Measurements from ENCODE around the gene MVK. TPM values are rescaled to one million over a fixed set of nuclear protein-coding genes. Genes with fewer than 3 reads are reported as not detected.

The MVK gene
- total RNA-seq, result 10 to 100 TPM; 18.9 to 30.0 (median 29.8) TPM
- long read RNA-seq, donor 1, transcript MVK-201 (11 exons, 1,956 nt), result major isoform, 22 of 33 reads
- long read RNA-seq, donor 1, partial matches to known transcripts, result 2 of 33 reads
- long read RNA-seq, donor 1, other reads (novel, unspliced or antisense), result 8 of 33 reads
- long read RNA-seq, donor 2, transcript MVK-201 (11 exons, 1,956 nt), result major isoform, 35 of 50 reads
- long read RNA-seq, donor 2, partial matches to known transcripts, result 4 of 50 reads
- long read RNA-seq, donor 2, other reads (novel, unspliced or antisense), result 5 of 50 reads

- Histone ChIP-seq H3K9me3 (no peaks in the 10 kb centered on the region), H3K36me3 (ENCODE audit: low read depth) (no peaks in the 10 kb centered on the region), H3K4me3 (peak within 1 kb of the TSS; percentile 56), H3K4me1 (ENCODE audit: low read depth) (peaks cover 12% of the 10 kb centered on the region)
- no peak for TF ChIP-seq CTCF (IDR thresholded peaks at IDR 0.05)
- intact Hi-C loops (cut with DNase I, micrococcal nuclease), result no loop called here
- peak; percentile 97 for ATAC-seq
- DNase-seq, result peak; percentile 99
These were observed at the start of gene MVK, which contains the start of gene MMAB for GRCh38 chr12:109573029-109573913. MVK (plus strand) TSS chr12:109573794; CDS start chr12:109574823, 1,029 bp downstream. MMAB (minus strand) TSS chr12:109573504; CDS start chr12:109573480, 24 bp downstream.

GRCh38 chr12:109524466-109525278 is 48.9 kb upstream of the MVK start:
- intact Hi-C loops (cut with DNase I, micrococcal nuclease), result no loop called here
- H3K36me3 ChIP-seq (ENCODE audit: low read depth), result peaks cover 7% of the 10 kb centered on the region
- TF ChIP-seq CTCF (IDR thresholded peaks at IDR 0.05), result no peak
- H3K4me3 ChIP-seq, result no peak overlapping the region
- H3K9me3 ChIP-seq, result no peaks in the 10 kb centered on the region
- ATAC-seq (no peak), DNase-seq (peak in 1 of 3 donors; percentile 33)
- no peaks in the 10 kb centered on the region for H3K4me1 ChIP-seq (ENCODE audit: low read depth)

- Histone ChIP-seq H3K4me3 (no peak overlapping the region), H3K4me1 (ENCODE audit: low read depth) (no peaks in the 10 kb centered on the region), H3K36me3 (ENCODE audit: low read depth) (peaks cover 7% of the 10 kb centered on the region), H3K9me3 (no peaks in the 10 kb centered on the region)
- TF ChIP-seq CTCF (IDR thresholded peaks at IDR 0.05), result no peak
- ATAC-seq, result no peak
- no peak for DNase-seq
- intact Hi-C loops (cut with DNase I, micrococcal nuclease), result no loop called here
These were observed 48.4 kb upstream of the MVK start for GRCh38 chr12:109525279-109525585.

GRCh38 chr12:109527489-109528123 is 46.0 kb upstream of the MVK start:
- TF ChIP-seq CTCF (IDR thresholded peaks at IDR 0.05), result no peak
- Histone ChIP-seq H3K4me3 (no peak overlapping the region), H3K36me3 (ENCODE audit: low read depth) (peaks cover 7% of the 10 kb centered on the region), H3K9me3 (no peaks in the 10 kb centered on the region), H3K4me1 (ENCODE audit: low read depth) (no peaks in the 10 kb centered on the region)
- intact Hi-C loops (cut with DNase I, micrococcal nuclease), result no loop called here
- DNase-seq, result peak in 1 of 3 donors; percentile 12
- ATAC-seq, result no peak

Measured in mucosa of descending colon (tissue), 3 donors.